T-helper 2 cell treated with Interferon-gamma antibody and Interleukin-4, amounts not matched to agents 5 μg/mL and 100 μg/mL, for 36 hours (primary cell): Measurements from ENCODE around the gene PFKP.
"Not testable (repeated sequence)": the region's sequence is repeated elsewhere in the genome, so short reads cannot be mapped to it uniquely, and the experiment has no call there.

Experiments used
- DNase-seq: peaks from one replicate; pipeline ENCODE4 v3.0.0; 2021; ENCODE audit warnings: low spot score
- H3K27ac Mint-ChIP-seq: one replicate; pipeline ENCODE4 v1.8.0; 2021; ENCODE audit warnings: mild to moderate bottlenecking, mixed read lengths
- H3K27me3 Mint-ChIP-seq: one replicate; pipeline ENCODE4 v1.8.0; 2021; ENCODE audit warnings: low read depth, mixed read lengths
- H3K36me3 Mint-ChIP-seq: one replicate; pipeline ENCODE4 v1.8.0; 2021; ENCODE audit warnings: low read depth, mixed read lengths
- H3K4me1 Mint-ChIP-seq: one replicate; pipeline ENCODE4 v1.8.0; 2021; ENCODE audit warnings: low read depth, mixed read lengths
- H3K4me3 Mint-ChIP-seq: one replicate; pipeline ENCODE4 v1.8.0; 2022; ENCODE audit warnings: mild to moderate bottlenecking, moderate library complexity, mixed read lengths
- H3K9me3 Mint-ChIP-seq: one replicate; pipeline ENCODE4 v1.8.0; 2021; ENCODE audit warnings: mixed read lengths

Gene PFKP

DNA sequence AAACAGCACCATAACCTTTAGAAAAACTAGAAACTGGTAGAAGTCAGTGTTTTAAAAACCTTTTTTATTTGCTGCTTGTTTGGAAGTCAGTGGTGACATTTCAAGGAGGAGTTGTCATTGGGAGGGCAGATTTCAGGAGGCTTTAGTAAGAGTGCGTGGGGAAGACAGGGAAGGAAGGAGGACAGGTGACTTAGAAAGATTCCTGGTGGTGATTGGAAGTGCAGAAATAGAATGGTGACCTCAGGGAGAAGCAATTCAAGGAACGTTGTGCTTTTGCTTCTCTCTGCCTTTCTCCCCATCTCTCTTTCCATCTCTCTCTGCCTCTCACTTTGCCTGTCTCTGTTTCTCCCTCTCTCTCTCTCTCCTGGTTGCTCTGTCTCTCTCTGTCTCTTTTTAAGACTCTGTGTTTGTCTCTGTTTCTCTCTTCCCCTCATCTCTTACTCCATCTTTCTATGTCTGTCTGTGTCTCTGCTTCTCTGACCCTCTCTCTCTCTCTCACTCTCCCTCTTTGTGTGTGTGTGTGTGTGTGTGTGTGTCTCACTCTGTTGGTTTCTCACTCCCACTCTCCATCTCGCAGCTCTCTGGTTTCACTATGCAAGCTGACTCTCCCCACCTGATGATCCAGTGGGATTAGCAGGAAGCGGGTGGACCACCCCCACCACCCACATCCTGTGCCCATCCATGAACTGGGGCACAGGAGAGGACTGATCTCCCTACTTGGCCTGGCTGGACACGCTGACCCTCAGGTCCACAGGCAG, 10.9 kb upstream of the PFKP start:
- Mint-ChIP-seq H3K27me3 (peaks cover 40% of the 10 kb centered on the region), H3K9me3 (no peaks in the 10 kb centered on the region), H3K36me3 (no peaks in the 10 kb centered on the region), H3K4me3 (no peak overlapping the region), H3K4me1 (peaks cover 10% of the 10 kb centered on the region), H3K27ac (no peak overlapping the region)
- DNase-seq = no peak

DNA sequence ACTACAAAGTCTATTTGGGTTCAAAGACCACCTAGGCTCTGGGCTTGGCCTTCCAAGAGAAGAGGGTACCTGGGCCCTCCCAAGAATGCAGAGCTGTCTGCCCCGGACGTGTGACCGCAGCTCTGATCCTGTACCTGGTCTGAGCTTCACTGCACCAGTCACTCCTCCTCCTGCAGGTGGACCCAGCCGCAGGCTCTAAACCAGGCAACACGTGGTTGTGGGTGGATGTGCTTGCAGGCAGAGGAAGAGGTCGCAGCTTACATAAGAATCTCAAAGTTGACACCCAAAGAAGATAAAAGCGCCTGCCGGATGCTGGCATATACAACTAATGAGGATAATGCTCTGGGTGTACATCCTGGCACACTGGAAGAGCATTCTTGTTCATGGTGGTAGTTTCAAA, 9.4 kb upstream of the PFKP start:
- no peak overlapping the region for H3K4me3 Mint-ChIP-seq
- H3K27ac Mint-ChIP-seq = no peak overlapping the region
- peaks cover 40% of the 10 kb centered on the region for H3K27me3 Mint-ChIP-seq
- peaks cover 10% of the 10 kb centered on the region for H3K4me1 Mint-ChIP-seq
- no peaks in the 10 kb centered on the region for H3K36me3 Mint-ChIP-seq
- no peaks in the 10 kb centered on the region for H3K9me3 Mint-ChIP-seq
- no peak for DNase-seq

DNA sequence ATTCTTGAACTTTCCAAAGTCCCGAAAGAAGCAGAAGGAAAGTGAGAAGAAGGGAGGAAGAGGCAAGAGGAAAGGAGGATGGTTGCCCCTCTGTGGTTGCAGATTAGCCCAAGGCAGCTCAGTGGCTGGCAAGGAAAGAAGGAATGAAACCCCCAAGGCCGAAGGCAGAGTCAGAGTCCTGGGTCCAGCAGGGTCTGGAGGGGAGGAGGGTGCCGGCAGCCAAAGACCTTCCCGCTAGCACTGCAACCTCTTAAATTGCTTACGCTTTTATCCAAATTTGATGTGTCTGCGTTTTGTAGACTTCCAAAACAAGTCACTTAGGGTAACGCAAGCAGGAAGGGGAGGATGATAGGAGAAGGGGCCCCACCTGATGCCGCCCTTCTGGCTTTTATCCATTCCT, 7.4 kb upstream of the PFKP start:
- Mint-ChIP-seq H3K36me3 (no peaks in the 10 kb centered on the region), H3K4me1 (peaks cover 10% of the 10 kb centered on the region), H3K27ac (no peak overlapping the region), H3K4me3 (no peak overlapping the region), H3K9me3 (no peaks in the 10 kb centered on the region), H3K27me3 (peaks cover 35% of the 10 kb centered on the region)
- DNase-seq = no peak

DNA sequence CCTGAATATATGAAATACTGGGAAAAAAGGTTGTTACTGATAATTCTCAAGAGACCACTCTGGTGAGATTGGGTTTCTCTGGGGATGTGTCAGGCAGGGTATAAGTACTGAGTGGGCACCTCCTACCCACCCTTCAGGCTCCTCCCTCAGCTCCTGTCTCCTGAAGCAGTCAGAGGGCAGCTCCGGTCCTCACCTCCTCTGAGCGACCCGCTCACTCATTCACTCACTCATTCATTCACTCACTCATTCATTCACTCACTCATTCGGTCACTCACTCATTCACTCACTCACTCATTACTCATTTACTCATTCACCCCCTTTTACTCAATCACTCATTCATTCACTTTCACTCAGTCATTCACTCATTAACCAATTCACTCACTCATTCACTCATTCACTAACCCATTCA, 6.9 kb upstream of the PFKP start:
- peaks cover 37% of the 10 kb centered on the region for H3K27me3 Mint-ChIP-seq
- H3K4me1 Mint-ChIP-seq = peaks cover 10% of the 10 kb centered on the region
- no peak overlapping the region for H3K27ac Mint-ChIP-seq
- H3K9me3 Mint-ChIP-seq = no peaks in the 10 kb centered on the region
- DNase-seq = no peak
- no peaks in the 10 kb centered on the region for H3K36me3 Mint-ChIP-seq
- no peak overlapping the region for H3K4me3 Mint-ChIP-seq

DNA sequence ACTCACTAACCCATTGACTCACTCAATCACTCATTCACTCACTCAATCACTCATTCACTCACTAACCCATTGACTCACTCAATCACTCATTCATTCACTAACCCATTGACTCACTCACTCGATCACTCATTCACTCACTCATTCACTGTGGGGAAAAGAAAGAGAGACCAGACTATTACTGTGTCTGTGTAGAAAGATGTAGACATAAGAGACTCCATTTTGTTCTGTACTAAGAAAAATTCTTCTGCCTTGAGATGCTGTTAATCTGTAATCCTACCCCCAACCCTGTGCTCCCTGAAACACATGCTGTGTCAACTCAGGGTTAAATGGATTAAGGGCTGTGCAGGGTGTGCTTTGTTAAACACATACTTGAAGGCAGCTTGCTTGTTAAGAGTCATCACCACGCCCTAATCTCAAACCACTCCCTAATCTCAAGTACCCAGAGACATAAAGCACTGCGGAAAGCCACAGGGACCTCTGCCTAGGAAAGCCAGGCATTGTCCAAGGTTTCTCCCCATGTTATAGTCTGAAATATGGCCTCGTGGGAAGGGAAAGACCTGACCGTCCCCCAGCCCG, 5.9 kb upstream of the PFKP start:
- not testable (repeated sequence) for H3K4me3 Mint-ChIP-seq, H3K36me3 Mint-ChIP-seq, DNase-seq, H3K4me1 Mint-ChIP-seq, H3K9me3 Mint-ChIP-seq, H3K27ac Mint-ChIP-seq
- peaks cover 38% of the 10 kb centered on the region for H3K27me3 Mint-ChIP-seq

DNA sequence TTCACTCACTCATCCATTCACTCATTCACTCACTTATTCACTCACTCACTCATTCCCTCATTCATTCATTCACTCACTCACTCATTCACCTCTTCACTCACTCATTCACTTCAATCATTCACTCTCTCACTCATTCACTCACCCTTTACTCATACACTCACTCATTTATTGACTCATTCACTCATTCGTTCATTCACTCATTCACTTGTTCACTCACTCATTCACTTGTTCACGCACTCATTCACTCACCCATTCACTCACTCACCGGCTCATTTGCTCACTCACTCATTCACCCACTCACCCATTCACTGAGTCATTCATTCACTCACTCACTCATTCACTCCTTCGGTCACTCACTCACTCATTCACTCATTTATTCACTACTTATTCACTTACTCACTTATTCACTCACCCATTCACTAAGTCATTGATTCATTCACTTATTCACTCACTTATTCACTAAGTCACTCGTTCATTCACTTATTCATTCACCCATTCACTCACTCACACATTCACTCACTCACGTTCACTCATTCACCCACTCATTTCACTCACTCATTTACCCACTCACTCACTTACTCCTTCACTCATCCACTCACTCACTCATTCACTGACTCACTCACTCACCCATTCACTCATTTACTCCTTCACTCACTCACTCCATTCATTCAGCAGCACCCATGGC, 4.7 kb upstream of the PFKP start:
- Mint-ChIP-seq H3K4me3 (no peak overlapping the region), H3K9me3 (no peaks in the 10 kb centered on the region), H3K27ac (no peak overlapping the region), H3K36me3 (no peaks in the 10 kb centered on the region), H3K27me3 (peaks cover 27% of the 10 kb centered on the region), H3K4me1 (peaks cover 3% of the 10 kb centered on the region)
- DNase-seq = no peak

DNA sequence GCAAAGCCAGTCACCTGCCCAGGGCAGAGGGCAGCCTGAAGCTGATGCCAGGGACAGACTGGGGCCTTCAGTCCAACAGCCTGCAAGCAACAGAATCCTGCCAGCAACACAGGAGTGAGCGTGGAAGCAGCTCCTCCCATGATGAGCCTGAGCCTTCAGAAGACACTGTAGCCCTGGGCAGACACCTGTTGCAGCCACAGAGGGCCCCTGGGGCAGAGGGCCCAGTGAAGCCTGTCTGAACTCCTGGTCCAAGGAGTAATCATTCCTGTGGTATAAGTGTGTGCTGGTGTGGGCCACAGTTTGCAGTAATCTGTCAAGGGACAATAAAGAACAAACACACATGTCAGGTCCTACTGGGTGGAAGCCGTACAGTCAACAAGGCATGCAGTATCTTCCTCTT, 2.9 kb upstream of the PFKP start:
- H3K27me3 Mint-ChIP-seq = peaks cover 16% of the 10 kb centered on the region
- H3K36me3 Mint-ChIP-seq = peaks cover 4% of the 10 kb centered on the region
- DNase-seq = no peak
- H3K9me3 Mint-ChIP-seq = no peaks in the 10 kb centered on the region
- peaks cover 4% of the 10 kb centered on the region for H3K4me1 Mint-ChIP-seq
- H3K27ac Mint-ChIP-seq = no peak overlapping the region
- H3K4me3 Mint-ChIP-seq = no peak overlapping the region

DNA sequence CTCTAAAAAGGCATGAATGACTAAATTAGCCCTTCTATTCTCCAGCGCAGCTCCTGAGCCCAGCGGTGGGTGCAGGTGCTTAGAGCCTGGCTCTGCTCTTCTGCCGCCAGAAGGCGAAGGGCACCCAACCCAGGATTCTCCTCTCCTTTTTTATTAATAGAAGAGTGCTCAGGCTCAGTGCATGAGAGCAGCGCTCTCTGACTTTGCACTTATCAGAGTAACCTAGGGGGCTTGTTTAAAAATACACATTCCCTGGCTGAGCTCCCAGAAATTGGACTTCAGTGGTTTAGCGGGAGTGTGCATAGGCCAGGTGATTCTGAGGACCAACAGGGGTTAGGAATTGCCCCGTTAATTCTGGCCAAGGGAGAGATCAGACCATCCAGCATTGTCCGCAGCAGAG, 1.7 kb upstream of the PFKP start:
- H3K27ac Mint-ChIP-seq = no peak overlapping the region

DNA sequence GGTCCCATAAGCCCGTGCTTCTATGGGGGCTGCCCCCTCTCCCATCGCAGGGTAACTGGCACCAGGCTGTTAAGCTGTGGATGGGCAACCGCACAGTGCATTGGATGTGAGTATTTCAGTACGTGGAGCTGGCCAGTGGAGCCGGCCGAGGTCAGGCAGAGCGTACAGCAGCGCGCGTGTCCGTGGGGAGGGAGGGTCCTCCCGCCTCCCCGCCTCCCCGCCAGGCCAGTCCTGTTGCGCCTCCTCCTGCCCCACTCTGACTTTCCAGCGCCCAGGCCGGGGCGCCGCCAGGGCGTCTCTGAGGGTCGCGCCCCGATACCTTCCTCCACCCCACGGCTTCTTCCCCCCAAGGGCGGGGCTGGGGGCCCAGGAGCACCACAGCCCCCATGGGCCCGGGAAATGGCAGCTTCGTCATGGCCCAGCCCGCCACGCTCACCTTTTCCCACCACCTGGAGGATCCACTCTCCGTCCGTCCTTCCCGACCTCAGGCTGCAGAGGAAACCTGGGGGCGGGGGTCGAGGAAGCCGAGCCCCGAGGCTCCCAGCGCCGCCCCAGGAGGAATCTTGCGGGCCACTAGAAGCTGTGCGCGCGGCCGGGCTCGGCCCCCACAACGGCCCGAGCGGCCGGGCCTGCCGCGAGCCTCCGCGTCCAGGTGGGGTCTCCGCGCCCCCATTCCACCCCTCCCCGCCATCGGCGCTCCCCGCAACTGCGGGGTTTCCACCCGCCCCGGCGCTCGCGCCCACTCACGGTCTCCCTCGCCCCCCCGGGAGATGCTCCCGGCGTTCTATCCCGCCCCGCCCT, 831 bp upstream of the PFKP start:
- Mint-ChIP-seq H3K27ac (no peak overlapping the region), H3K4me1 (peaks cover 21% of the 10 kb centered on the region), H3K36me3 (peaks cover 22% of the 10 kb centered on the region), H3K9me3 (no peaks in the 10 kb centered on the region), H3K4me3 (peak overlapping the region; percentile 69), H3K27me3 (peaks cover 16% of the 10 kb centered on the region)
- no peak for DNase-seq

More for the DNA sequence above, 1.7 kb upstream of the PFKP start:
- no peak for DNase-seq
- Mint-ChIP-seq H3K4me3 (peak overlapping the region; percentile 66), H3K36me3 (peaks cover 15% of the 10 kb centered on the region), H3K27me3 (peaks cover 16% of the 10 kb centered on the region), H3K9me3 (no peaks in the 10 kb centered on the region), H3K4me1 (peaks cover 15% of the 10 kb centered on the region)

DNA sequence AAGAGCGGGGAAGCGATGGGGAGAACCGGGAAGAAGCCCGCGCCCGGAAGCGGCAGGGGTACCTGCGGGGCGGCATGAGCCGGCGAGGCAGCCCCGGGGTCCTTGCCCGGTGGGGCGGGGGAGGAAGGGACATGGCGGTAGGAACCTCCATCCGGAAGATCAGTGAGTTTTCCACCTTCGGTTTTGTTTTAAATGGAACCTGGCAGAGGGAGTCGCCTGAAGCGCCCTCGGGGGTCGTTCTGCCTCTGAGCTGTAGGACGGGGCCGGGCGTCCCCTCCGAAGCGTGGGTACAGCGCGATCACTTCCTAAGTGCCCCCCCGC, 471 bp downstream of the PFKP start:
- no peak for DNase-seq
- H3K36me3 Mint-ChIP-seq = peaks cover 33% of the 10 kb centered on the region
- H3K9me3 Mint-ChIP-seq = no peaks in the 10 kb centered on the region
- peak overlapping the region; percentile 87 for H3K27ac Mint-ChIP-seq
- peaks cover 16% of the 10 kb centered on the region for H3K27me3 Mint-ChIP-seq
- peaks cover 33% of the 10 kb centered on the region for H3K4me1 Mint-ChIP-seq
- H3K4me3 Mint-ChIP-seq = peak overlapping the region; percentile 90

DNA sequence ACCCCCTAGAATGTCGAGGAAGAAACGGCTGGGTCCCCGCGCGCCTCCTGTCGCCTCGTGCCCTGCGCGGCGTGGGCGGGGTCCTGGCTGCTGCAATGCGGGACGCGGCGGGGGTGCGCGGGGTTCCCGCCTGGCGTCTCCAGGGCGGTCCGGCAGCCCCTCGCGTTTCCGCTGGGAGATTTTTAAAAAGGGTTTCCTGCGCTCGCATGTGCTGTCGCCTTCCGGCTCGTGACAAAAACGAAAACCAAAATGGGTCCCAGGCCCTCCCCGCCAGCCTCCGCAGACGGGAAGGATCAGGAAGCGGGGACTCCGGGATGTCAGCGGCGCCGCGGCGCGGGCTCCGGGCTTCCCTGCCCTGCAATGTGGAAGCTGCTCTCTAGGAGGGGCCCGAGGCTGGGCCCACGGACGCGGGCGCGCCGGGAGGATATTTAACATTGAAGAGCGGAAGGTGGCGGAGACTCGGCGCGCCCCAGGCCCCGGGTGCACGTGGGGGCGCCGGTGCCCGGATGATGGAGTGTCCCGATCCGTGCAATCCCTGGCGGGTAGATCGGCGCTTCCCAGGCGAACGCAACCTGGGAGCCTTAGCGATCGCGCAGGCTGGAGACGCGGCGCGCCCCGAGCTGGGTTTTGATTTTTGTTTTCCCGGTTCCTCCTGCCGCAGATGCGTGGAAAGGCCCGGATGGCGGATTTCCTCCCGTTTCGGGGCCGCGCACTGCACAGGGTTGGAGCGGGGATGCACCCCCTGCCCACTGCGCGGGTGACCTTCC, 1.0 kb downstream of the PFKP start:
- H3K4me3 Mint-ChIP-seq = peak overlapping the region; percentile 90
- peaks cover 16% of the 10 kb centered on the region for H3K27me3 Mint-ChIP-seq
- H3K36me3 Mint-ChIP-seq = peaks cover 39% of the 10 kb centered on the region
- H3K4me1 Mint-ChIP-seq = peaks cover 35% of the 10 kb centered on the region
- peak overlapping the region; percentile 87 for H3K27ac Mint-ChIP-seq
- peak; percentile 69 for DNase-seq
- no peaks in the 10 kb centered on the region for H3K9me3 Mint-ChIP-seq

DNA sequence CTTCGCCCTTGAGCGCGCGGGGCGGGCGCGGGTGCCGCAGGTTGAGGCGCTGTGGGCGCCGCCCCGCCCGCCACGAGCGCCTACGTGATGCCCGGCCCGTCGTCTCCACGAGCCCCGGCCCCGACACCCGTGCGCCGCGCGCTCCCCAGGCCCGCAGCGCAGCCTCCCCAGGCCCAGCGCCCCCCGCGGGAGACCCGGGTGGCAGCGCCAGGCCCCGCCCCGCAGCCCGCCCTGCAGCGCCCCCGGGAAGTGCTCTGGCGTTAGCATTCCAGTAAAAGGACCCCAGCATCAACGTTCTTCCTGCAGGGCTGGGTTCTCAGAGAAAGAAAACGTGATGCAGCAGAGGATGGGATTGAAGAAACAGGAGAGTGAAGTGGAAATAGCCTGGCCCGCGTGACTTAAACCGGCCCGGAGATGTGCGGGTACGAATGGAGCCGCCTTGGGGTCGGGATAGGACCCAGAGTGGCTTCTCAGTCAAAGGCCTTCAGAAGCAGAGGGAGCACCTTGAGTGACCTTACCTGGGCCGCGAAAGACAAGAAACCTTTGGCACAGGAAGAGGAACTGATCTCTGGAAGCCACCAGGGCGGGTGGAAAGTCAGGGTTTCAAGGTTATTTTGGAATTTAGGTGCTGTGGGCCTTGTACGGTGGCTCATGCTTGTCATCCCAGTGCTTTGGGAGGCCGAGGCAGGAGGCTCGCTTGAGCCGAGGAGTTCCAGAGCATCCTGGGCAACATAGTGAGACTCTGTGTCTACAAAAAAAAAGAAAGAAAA, 1.8 kb downstream of the PFKP start:
- H3K27ac Mint-ChIP-seq = peak overlapping the region; percentile 87
- H3K27me3 Mint-ChIP-seq = peaks cover 11% of the 10 kb centered on the region
- peaks cover 38% of the 10 kb centered on the region for H3K4me1 Mint-ChIP-seq
- no peaks in the 10 kb centered on the region for H3K9me3 Mint-ChIP-seq
- H3K4me3 Mint-ChIP-seq = peak overlapping the region; percentile 90
- peak; percentile 20 for DNase-seq
- peaks cover 44% of the 10 kb centered on the region for H3K36me3 Mint-ChIP-seq

DNA sequence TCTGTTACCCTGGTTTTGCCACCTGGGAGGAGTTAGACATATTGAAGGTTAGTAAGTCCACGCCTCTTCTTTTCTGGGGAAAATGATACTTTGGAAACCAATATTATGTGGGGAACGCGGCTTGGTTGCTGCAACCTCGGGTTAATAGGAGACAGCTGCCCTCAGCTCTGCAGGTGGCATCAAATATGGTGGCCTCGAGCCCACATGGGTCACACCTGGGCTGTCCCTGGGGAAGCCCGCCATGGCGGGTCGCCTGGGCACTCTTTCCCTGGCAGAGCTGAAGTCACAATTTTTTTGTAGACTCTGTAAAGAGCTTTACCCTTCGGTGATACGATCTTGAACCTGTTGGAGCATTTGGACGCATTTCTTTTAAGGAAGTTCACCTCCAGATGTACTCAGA, 2.5 kb downstream of the PFKP start:
- H3K4me1 Mint-ChIP-seq = peaks cover 39% of the 10 kb centered on the region
- H3K27me3 Mint-ChIP-seq = peaks cover 11% of the 10 kb centered on the region
- H3K27ac Mint-ChIP-seq = peak overlapping the region; percentile 77
- DNase-seq = no peak
- peak overlapping the region; percentile 88 for H3K4me3 Mint-ChIP-seq
- peaks cover 49% of the 10 kb centered on the region for H3K36me3 Mint-ChIP-seq
- no peaks in the 10 kb centered on the region for H3K9me3 Mint-ChIP-seq
